ENCODE data around the gene FADS3.
"Not testable (repeated sequence)": the region's sequence is repeated elsewhere in the genome, so short reads cannot be mapped to it uniquely, and the experiment has no call there.

FADS3 gene

DNA sequence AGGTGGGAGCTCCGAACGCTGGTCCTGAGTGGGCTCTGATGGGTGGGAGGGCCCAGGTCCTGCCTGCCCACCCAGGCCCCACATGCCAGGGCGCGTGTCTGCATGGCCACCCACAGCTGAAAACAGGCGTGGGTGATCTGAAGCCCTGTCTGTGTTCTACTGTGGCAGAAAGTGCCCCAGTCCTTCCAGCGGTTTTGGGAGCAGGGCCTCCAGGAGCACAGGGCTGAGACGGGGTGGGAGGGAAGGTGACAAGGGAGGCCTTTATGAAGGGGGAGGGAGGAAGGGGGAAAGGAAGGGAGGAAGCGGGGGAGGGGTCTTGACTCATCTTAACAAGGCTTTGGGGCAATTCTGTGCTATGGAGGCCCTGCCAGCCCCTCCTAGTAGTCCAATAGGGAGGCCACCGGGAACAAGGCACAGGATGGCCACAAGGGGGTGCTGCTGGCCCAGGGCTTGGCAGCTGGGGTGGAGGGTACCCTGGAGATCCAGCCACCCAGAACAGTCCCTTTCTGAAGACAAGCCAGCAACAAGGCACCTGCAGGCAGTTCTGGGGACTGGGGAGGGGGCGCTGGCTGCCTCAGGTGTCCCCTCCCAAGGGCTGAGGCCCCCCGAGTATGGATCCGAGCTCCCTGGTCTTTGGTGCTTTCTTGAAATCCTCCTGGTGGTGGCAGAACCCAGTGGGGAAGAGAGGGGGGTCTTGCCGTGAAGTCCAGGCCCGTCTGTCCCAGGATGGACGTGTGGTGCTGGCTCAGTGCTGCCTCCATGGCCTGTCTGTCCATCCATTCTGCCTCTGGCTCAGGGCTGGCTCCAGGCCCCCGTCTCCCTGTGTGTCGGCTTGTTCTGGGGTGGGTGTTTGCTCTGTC lies 6.3 kb upstream of the FADS3 start:
- DNase-seq = peak; percentile 93

DNA sequence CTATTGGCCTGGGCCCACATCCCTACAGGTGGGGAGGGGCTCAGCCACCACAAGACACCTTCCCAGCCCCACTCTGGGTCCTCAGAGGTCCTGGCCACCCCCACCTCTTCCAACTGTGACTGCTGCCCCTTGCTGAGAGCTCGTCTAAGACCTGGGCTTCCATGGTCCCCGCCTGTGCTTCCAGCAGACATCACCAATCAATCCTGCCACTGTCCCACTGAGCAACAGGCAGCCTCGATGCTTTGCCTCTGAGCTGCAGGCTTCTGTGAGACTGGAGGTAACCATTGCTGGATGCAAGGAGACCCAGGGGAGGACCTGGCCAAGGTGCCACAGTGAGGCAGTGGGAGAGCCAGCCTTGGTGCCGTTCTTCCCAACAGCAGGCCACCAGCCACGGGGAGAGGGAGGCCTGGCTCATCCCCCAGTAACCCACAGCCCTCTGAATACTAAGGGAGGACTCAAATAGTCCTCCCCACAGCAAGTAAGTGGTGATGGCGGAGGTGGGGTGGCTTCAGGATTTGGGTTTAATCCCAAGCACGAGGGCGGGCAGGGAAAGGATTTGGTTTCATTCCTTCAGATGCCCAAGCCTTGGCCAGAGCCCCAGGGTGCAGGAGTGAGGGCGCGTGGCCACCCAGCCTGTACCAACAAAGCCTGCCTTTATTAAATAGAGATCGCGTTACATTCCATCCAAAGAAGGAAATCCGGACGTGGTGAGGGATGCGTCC lies 5.5 kb upstream of the FADS3 start:
- no peak for DNase-seq

DNA sequence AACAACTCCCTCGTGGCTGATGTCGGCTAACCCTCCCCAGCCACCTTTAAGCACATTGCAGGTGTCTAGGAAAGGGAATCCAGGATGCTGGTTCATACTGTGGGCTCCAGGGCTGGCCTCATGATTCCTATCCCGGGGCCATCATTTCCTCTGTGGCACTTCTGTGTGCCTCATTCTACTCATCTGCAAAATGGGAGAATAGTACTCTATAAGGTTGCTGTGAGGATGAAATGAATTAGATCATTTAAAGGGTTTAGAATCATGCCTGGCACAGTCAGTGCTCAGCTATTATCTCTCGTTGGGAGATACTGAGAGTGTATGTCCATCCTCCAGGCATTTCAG lies 4.3 kb upstream of the FADS3 start:
- no peak for DNase-seq

DNA sequence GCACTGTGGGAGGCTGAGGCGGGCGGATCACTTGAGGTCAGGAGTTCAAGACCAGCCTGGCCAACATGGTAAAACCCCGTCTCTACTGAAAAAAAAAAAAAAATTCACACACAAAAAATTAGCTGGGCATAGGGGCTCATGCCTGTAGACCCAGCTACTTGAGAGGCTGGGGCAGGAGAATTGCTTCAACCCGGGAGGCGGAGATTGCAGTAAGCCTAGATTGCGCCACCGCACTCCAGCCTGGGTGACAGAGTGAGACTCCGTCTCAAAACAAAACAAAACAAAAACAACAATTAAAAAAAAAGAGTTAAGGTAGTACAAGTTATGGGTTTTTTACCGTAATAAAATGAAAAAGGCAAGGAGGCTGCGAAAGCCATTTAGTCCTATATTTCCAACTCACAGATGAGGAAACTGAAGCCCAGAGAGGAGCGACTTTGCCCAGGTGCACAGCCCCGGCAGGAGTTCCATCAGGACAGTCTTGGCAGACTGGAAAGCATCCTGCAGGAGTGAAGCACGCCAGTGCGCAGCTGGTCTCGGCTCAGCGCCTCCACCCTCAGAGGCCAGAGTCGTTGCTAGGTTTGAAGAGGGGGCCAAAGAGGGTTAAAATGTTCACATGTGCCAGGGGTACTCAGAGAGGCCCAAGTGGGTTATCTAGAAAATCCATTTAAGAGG lies 3.8 kb upstream of the FADS3 start:
- no peak for DNase-seq

DNA sequence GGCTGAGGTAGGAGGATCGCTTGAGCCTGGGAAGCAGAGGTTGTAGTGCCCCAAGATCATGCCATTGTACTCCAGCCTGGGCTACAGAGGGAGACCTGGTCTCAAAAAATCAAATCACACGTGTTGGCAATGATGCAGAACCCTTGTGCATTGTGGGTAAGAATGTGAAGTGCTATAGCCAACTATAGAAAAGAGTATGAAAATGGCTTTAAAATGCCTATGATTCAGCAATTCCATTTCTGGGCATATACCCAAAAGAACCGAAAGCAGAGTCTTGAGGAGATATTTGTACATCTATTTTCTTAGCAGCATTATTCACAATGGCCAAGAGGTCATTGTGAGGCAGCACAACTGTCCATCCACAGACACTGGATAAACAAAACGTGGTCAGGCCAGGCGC lies 2.6 kb upstream of the FADS3 start:
- DNase-seq = no peak

DNA sequence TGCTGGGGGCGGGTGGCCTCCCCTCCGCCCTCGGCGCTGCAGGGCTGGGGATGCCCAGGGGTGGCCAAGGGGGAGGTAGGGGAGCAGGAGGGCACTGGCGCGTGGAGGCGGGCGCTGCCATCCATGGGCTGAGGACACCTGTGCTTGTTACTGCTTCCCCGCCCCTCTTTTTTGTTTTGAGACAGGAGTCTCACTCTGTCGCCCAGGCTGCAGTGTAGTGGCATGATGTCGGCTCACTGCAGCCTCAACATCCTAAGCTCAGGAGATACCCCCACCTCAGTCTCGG lies 683 bp upstream of the FADS3 start:
- DNase-seq = no peak

DNA sequence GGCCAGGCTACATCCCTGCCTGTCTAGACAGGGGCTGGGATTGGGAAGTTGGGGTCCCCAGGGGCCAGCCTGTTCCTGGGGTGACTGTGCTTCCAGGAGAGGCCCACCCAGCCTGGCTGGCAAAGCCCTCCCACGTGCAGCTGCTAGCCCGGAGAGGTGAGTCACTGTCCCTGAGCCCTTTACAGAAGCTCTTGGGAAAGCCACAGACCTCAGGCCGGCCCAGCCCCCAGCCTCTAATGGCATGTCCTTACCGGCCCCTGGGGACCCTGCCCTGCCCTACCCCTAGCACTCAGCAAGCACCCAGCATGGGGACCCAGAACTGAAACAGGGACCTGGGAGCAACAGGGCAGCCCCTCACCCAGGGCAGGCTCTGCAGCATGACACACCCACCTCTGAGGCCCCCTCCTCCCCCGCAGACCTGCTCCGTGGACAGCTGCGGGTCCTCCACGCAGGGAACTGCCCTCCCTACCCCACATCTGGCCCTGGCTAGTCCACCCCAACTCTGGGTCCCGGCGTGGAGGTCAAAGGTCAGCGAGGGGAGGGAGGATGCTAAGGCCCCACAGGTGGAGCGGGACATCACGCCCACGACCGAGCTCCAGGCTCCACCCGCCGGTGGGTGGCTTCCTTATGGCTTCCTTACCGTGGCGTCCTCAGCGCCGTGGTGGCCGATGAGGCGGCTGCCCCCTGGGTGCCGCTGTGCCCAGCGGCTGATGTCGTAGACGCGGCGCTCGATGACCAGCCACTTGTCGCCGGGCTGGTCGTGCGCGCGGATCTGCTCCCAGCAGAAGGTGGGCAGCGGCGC lies 615 bp downstream of the FADS3 start:
- peak; percentile 94 for DNase-seq

DNA sequence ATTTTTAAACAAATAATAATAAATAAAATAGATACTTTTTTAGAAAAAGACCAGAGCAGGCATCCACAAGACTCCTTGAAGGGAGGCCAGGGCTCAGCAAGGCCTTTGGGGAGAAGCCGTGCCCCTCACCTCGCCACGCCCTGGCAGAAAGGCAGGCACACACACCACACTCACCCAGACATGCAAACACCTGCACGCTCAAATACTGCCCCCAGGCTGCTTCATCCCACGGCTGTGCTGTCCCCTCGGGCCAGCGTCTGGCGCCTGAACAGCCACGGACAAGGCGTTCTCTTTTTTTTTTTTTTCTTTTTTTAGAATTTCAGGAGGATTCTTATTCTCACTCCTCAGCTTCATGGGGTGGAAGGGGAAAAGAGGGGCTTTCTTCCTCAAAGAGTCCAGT lies 1.5 kb downstream of the FADS3 start:
- DNase-seq = no peak

DNA sequence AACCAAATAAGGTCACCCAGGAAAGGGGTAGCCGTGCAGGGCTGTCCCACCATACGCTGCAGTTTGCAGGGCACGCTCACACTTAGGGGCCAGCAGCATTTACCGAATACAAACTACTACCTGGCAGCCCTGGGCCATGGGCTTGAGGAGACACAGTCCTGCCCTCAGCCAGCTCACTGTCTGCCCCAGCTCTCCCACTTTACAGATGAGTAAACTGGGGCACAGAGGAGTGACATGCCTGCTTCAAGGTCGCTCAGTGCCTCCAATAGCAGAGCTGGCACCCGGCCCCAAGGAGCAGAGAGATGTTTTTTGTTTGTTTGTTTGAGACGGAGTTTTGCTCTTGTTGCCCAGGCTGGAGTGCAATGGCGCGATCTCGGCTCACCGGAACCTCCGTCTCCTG lies 2.8 kb downstream of the FADS3 start:
- DNase-seq = no peak

DNA sequence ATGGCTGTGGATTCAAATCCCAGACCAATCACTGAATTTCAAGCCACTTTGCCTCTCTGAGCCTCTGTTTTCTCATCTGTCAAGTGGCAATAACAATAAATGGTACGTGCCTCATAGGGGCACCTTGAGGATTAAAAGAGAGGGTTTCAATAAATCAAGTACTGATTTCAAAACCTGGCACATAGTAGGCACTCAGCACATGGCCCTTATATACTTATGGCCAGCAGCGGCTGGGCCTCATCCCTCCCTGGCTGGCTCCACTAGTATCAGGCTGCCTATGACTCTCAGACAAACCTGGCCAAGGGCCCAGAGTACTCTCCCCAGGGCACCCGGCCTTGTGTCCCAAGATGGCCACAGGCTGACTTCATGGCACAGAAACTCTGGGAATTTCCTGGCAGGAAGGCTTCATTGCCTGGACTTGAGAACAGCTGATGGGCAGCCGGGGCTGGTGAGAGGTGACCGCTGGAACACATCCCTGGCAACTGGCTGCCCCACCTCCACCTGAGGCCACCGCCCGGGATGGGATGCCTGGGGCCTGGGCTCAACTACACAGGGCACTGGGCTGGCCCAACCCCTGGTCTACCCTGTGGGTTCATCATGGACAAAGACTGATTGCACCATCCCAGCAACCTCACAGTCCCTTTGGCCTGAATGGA lies 3.4 kb downstream of the FADS3 start:
- peak; percentile 74 for DNase-seq

DNA sequence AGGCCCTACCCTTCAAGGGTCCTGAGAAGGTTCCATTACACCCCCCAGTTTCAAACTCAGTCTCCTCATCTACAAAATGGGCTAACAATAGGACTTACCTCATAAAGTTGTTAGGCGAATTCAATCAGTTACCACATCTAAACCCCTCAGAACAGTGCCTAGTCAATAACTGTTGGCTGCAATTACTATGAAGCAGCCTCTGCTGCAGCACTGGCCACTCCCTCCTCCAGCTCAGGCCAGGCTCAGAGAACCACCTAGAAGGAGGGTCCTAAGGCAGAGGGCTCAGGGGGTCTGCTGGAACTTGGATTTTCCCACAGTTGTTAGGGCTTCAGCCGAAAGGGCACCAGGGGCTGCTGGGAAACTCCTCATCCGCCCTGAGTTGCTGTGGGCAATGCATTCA lies 4.7 kb downstream of the FADS3 start:
- DNase-seq = no peak

DNA sequence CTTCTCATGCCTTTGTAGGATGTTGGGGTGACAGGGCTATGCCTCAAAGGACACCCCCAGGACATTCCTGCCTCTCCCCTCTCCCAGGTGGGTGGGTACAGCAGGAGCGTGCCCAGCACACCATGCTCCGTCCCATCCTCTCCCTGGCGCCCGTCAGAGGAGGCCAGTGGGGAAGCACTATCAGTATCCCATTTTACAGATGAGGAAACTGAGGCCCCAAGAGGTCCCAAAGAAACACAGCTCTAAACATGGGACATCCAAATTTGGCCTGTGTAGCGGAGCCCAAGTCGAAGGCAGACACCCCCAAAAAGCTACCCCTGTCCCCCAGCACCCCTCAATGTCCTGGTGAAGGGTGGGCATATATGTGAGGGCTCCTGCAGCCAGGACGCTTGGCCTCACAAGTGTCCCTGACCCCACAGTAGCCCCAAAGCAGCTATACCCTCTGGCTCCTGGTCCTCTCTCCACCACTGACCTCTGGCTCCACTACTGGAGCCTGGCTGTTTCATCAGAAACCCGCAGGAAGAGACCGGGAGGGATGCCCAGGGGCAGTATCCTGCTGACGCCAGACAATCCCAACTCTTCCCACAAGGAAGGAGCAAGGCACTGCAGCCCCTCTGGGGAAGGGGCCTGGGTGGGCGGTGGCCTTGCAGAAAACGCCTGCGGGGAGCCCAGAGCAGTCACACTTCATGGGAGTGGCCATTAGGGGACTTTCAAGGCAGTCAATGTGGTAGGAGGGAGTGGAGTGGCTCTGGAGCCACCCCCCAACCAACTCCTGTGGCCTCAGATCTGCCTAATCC lies 5.4 kb downstream of the FADS3 start:
- DNase-seq = no peak

DNA sequence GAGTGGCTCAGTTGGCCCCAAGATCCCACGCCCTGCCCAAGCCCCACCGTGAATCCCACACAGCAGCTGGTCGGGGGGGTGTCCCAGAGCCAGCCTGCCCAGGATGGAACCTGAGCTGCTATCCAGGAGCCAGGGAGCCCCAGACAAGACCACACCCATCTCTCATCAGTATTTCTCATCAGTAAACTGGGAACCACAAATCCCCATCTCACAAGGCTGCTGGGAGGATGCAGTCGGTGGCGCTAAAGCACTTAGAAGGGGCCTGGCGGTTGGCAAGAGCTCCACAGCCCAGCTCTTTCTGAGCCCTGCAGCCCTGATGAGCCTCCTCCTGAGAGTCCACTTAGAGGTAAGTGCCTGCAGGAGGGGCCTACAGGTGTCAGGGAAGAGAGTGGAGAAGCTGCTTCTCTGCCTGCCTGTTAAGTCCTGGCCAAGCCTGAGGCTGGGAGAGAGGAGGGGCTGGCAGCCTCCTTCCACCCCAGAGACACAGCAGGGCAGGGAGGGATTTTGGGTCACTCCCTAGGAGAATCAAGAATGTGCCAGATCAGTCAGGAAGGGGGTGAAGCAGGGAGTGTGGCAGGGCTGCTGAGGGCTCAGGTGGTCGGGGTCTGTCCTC lies 6.1 kb downstream of the FADS3 start:
- no peak for DNase-seq

DNA sequence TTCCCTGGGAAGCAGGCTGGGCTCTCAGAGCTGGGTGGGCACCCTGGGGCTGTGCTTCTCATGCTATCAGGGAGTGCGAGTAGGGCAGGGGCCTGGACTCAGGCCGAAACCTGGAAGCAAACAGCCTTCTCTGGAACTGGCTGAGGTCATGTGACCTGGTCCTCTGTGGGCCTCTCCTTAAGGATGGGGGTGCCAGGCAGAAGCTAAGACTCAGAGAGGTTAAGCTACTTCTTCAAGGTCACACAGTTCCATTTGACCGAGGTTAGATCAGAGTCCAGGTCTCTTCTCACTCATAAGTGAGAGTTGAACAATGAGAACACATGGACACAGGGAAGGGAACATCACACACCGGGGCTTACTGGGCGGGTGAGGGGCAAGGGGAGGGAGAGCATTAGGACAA lies 7.4 kb downstream of the FADS3 start:
- DNase-seq = no peak

DNA sequence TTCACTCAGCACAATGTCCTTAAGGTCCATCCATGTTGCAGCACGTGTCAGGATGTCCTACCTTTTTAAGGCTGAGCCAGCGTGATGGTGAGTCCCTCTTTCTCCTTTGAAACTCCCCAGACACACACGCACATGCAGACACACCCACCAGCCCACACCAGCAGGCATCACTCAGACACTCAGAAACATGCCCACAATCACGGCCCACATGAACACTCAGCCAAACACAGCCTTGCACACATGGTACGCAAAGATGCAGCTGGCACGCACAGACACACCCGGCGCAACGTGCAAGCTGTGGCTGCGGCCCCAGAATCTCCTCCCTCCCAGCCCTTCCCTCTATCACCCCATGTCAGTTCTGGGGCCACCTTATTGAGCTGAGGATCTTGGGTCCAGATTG lies 8.0 kb downstream of the FADS3 start:
- no peak for DNase-seq

DNA sequence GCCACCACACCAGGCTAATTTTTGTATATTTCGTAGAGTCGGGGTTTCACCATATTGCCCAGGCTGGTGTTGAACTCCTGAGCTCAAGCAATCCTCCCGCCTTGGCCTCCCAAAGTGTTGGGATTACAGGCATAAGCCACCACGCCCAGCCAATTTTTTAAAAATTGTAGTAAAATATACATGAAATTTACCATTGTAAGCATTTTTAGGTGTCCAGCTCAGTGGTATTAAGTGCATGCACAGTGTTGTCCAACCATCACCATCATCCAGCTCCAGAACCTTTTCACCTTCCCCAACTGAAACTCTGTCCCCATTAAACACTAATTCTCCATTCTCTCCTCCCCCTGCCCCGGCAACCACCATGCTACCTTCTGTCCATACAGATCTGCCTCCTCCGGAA lies 8.5 kb downstream of the FADS3 start:
- no peak for DNase-seq

DNA sequence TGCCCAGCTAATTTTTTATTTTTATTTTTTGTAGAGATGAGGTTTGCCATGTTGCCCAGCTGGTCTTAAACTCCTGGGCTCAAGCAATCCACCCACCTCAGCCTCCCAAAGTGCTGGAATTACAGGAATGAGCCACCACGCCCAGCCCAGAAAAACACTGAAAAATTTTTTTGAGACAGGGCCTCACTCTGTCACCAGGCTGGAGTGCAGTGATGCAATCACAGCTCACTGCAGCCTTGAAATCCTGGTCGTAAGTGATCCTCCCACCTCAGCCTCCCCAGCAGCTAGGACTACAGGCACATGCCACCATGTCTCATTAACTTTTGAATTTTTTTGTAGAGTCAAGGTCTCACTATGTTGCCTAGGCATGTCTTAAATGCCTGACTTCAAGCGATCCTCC lies 9.1 kb downstream of the FADS3 start:
- DNase-seq = not testable (repeated sequence)

DNA sequence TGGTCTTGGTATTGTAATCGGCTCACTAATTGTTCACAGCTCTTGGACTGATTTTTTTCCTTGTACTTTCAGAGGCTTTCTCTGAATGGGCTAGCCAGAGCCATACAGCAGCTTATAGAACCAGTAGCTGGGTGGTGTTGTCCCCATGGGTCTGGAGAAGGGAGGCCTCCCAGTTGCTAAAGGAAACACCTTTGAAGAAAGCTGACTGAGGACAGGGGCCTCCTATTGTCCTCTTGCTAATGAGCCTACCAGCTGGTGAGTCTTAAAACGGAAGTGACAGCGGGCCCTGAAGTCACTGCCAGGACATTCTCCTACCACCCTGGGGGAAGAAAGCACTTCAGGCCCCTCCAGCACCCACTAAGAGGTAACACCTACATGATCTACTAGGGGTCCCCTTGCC lies 9.9 kb downstream of the FADS3 start:
- DNase-seq = no peak

DNA sequence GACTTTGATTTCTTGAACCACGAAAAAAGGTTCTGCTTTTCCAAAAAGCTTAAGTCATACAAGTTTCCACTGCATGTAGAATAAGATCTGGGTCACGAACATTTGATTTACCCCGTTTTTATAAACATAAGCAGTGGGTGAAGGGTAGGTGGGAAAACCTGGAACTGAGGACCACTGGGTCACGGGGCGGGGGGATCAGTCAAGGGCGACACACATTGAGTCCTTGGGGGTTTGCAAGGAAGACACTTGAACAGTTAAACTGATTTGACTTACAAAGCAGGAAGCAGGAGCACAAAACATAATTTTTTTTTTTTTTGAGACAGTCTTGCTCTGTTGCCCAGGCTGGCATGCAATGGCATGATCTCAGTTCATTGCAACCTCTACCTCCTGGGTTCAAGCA lies 10.9 kb downstream of the FADS3 start:
- no peak for DNase-seq

DNA sequence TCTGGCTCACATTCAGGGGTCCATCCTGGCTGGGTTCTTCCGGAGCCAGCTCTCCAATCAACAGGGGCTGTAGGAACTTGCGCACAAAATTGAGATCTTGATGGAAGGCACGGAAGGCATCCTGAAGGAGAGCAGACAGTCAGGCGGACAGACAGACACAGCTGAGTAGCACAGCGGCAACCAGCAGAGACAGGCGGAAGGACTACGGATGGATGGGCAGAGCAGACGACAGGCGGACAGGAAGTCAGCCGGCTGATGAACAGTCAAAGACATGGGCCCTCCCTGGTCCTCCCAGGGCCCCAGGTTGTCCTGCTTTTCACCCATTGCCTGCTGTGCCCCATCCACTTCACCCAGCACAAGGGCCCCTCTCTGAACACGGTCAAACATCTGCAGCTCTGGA lies 11.3 kb downstream of the FADS3 start:
- no peak for DNase-seq

DNA sequence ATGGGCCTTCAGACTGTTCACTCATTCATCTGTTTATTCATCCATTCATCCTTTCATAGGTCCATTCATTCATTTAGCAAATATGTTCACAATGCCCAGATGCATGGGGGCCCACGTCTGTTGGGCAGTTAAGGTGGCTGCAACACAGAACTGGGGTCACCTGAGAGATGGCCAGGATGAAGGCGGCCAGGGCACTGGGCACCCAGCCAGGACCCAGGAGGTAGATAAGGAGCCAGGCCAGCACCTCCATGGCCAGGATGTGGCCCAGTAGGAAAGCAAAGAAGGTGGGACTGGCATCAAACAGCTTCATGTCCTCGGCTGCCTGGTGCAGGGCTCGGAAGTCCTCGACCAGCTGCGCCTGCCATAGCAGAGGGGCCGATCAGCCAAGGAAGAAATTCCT lies 12.2 kb downstream of the FADS3 start:
- no peak for DNase-seq

DNA sequence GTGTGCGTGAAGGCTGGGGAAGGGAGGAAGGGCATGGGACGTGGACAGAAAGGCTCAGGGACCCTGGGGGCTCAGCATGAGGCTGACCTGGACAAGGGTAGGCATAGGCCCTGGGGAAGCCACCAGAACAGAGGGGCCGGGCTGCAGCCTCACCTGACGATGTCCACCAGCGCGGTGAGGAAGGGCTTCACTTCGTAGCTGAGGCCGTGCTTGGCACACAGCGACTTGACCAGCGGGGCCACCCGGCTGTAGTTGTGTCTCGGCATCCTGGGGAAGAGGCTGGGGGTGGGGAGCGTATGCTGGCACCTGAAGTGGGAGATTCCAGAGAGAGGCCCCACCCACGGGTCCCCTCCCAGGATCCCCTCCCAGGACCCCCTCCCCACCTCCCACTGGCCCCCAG lies 15.6 kb downstream of the FADS3 start:
- no peak for DNase-seq

Data from islet precursor cell (in vitro differentiated cells).